Hematopoietic multipotent progenitor cell treated with erythropoietin and hydrocortisone succinate and interleukin-3 and kit ligand, for 17 days (in vitro differentiated cells): ENCODE results near the gene SMARCA2.

Experiments
- DNase-seq: peaks from one replicate; pipeline ENCODE4 v3.0.0-alpha.2; 2015; ENCODE audit warnings: low spot score

The SMARCA2 gene

GRCh38 chr9:2016408-2017330 lies 1.5 kb downstream of the SMARCA2 start:
- DNase-seq: peak; percentile 41

GRCh38 chr9:2017331-2018161 lies 2.4 kb downstream of the SMARCA2 start:
- peak; percentile 47 for DNase-seq

- peak; percentile 21 for DNase-seq
Measured at GRCh38 chr9:2018162-2018643, 3.1 kb downstream of the SMARCA2 start.

- DNase-seq: no peak
Measured at GRCh38 chr9:2018764-2019558, 3.8 kb downstream of the SMARCA2 start.

- DNase-seq: no peak
Measured at GRCh38 chr9:2019723-2020122, 4.6 kb downstream of the SMARCA2 start.

- DNase-seq: no peak
Measured at GRCh38 chr9:2021731-2022130, 6.6 kb downstream of the SMARCA2 start.

GRCh38 chr9:2022560-2022959 lies 7.4 kb downstream of the SMARCA2 start:
- no peak for DNase-seq

GRCh38 chr9:2023042-2023441 lies 7.9 kb downstream of the SMARCA2 start:
- DNase-seq: no peak

- no peak for DNase-seq
Measured at GRCh38 chr9:2023532-2023931, 8.4 kb downstream of the SMARCA2 start.

- no peak for DNase-seq
Measured at GRCh38 chr9:2024888-2025782, 10.0 kb downstream of the SMARCA2 start.

- no peak for DNase-seq
Measured at GRCh38 chr9:2026220-2026997, 11.3 kb downstream of the SMARCA2 start.

- DNase-seq: no peak
Measured at GRCh38 chr9:2027543-2028160, 12.5 kb downstream of the SMARCA2 start.

GRCh38 chr9:2028888-2029287 lies 13.7 kb downstream of the SMARCA2 start:
- DNase-seq: no peak

- DNase-seq: no peak
Measured at GRCh38 chr9:2029666-2030170, 14.6 kb downstream of the SMARCA2 start.

- DNase-seq: no peak
Measured at GRCh38 chr9:2032234-2032633, 17.1 kb downstream of the SMARCA2 start.

- no peak for DNase-seq
Measured at GRCh38 chr9:2036844-2037243, 21.7 kb downstream of the SMARCA2 start.

- no peak for DNase-seq
Measured at GRCh38 chr9:2039294-2040180, 24.4 kb downstream of the SMARCA2 start.

GRCh38 chr9:2040828-2041227 lies 25.7 kb downstream of the SMARCA2 start:
- no peak for DNase-seq
